ENCODE data around the gene SUPT7L.
"Not testable (repeated sequence)": the region's sequence is repeated elsewhere in the genome, so short reads cannot be mapped to it uniquely, and the experiment has no call there.

Gene SUPT7L

GRCh38 chr2:27683390-27684071 lies 20.1 kb upstream of the SUPT7L start:
- DNase-seq: peak; percentile 93

- DNase-seq: not testable (repeated sequence)
Measured at GRCh38 chr2:27682334-27682771, 18.9 kb upstream of the SUPT7L start.

GRCh38 chr2:27681841-27682240 lies 18.4 kb upstream of the SUPT7L start:
- DNase-seq: no peak

GRCh38 chr2:27680571-27680970 lies 17.2 kb upstream of the SUPT7L start:
- no peak for DNase-seq

- DNase-seq: no peak
Measured at GRCh38 chr2:27672723-27673486, 9.5 kb upstream of the SUPT7L start.

- DNase-seq: no peak
Measured at GRCh38 chr2:27671235-27671634, 7.8 kb upstream of the SUPT7L start.

- no peak for DNase-seq
Measured at GRCh38 chr2:27667446-27667845, 4.0 kb upstream of the SUPT7L start.

- no peak for DNase-seq
Measured at GRCh38 chr2:27664622-27665363, 1.4 kb upstream of the SUPT7L start.

GRCh38 chr2:27664154-27664574 lies 750 bp upstream of the SUPT7L start:
- no peak for DNase-seq

GRCh38 chr2:27661371-27661770 lies 2.0 kb downstream of the SUPT7L start:
- no peak for DNase-seq

- no peak for DNase-seq
Measured at GRCh38 chr2:27655155-27655951, 8.1 kb downstream of the SUPT7L start.

GRCh38 chr2:27653397-27653796 lies 10.0 kb downstream of the SUPT7L start:
- no peak for DNase-seq

GRCh38 chr2:27652790-27653189 lies 10.6 kb downstream of the SUPT7L start:
- DNase-seq: peak; percentile 20

GRCh38 chr2:27652341-27652740 lies 11.1 kb downstream of the SUPT7L start:
- DNase-seq: no peak

GRCh38 chr2:27651056-27651455 lies 12.4 kb downstream of the SUPT7L start:
- DNase-seq: no peak

GRCh38 chr2:27647737-27648136 lies 15.7 kb downstream of the SUPT7L start:
- no peak for DNase-seq

GRCh38 chr2:27647289-27647688 lies 16.1 kb downstream of the SUPT7L start:
- no peak for DNase-seq

GRCh38 chr2:27645197-27645596 lies 18.2 kb downstream of the SUPT7L start:
- DNase-seq: no peak

GRCh38 chr2:27640722-27641245 lies 22.6 kb downstream of the SUPT7L start:
- DNase-seq: no peak

- DNase-seq: no peak
Measured at GRCh38 chr2:27638709-27639108, 24.7 kb downstream of the SUPT7L start.

- DNase-seq: peak; percentile 76
Measured at GRCh38 chr2:27638037-27638637, 25.3 kb downstream of the SUPT7L start.

GRCh38 chr2:27636766-27637165 lies 26.6 kb downstream of the SUPT7L start:
- no peak for DNase-seq

Data from CD4-positive, alpha-beta T cell treated with Interleukin-4 for 4 hours (primary cell).